ENCODE data around the gene TRPM2. TPM values are rescaled to one million over a fixed set of nuclear protein-coding genes. Genes with fewer than 3 reads are reported as not detected.

Gene TRPM2
- total RNA-seq, 1 experiment from 2014 or later, result 0.26 TPM

DNA sequence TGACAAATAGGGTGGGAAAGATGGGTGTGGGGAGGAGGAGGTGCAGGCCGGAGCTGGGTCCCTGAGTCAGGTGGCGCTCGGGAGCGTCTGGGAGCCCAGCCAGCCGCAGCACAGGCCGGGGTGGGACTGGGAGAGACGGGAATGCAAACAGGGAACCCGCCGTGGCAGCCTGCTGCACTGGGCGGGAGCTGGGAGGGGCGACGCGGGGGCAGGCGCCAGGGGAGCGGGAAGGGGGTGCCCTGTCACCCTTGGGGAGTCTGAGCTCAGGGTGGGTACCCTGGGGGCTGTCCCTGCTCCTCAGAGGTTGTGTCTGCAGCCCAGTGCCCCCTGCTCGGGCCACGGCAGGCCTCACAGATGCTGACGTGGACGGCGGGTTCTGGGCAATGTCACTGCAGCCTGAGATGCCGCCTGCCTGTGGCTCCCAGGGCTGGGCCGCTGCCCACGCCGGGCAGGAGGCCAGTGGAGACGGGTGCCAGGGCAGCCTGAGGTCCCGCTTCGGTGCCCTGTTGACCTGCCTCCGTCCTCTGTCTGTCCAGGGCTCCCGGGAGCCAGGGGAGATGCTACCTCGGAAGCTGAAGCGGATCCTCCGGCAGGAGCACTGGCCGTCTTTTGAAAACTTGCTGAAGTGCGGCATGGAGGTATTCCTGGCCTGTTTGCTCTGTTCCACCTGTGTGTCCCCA, 85.2 kb downstream of the TRPM2 start:
- no peaks in the 10 kb centered on the region for H3K4me1 ChIP-seq (ENCODE audit: control insufficient read depth, insufficient read depth, low read length)
- no peak for DNase-seq (ENCODE audit: low read depth, low spot score)
- no peak for ATAC-seq
- BruUV-seq (replicated peaks), result no TSS peak
- in situ Hi-C loops (cut with HindIII; ENCODE audit: low pct_unique_long_range_greater_than_20kb, low sequenced_read_pairs) (no loop called here), intact Hi-C loops (cut with micrococcal nuclease; ENCODE audit: unreplicated experiment) (no loop called here)
- POLR2A ChIA-PET, result interaction anchor here (0.6 kb wide), 1 partner anchor 32 kb away, joined by 4 read pairs; no protein-coding TSS in a partner anchor
- no peak overlapping the region for H3K27ac ChIP-seq (ENCODE audit: low read length)
- no peaks in the 10 kb centered on the region for H3K36me3 ChIP-seq (ENCODE audit: control insufficient read depth, insufficient read depth, low read length)
- H3K27me3 ChIP-seq (ENCODE audit: control insufficient read depth, insufficient read depth, low read length), result no peaks in the 10 kb centered on the region
- no peaks in the 10 kb centered on the region for H3K9me3 ChIP-seq (ENCODE audit: control insufficient read depth, insufficient read depth, low read depth, low read length)
- H3K4me3 ChIP-seq (ENCODE audit: low read depth in 2 of 2, low read length in 2 of 2), result no peak overlapping the region
- TF ChIP-seq, protein P1, sequence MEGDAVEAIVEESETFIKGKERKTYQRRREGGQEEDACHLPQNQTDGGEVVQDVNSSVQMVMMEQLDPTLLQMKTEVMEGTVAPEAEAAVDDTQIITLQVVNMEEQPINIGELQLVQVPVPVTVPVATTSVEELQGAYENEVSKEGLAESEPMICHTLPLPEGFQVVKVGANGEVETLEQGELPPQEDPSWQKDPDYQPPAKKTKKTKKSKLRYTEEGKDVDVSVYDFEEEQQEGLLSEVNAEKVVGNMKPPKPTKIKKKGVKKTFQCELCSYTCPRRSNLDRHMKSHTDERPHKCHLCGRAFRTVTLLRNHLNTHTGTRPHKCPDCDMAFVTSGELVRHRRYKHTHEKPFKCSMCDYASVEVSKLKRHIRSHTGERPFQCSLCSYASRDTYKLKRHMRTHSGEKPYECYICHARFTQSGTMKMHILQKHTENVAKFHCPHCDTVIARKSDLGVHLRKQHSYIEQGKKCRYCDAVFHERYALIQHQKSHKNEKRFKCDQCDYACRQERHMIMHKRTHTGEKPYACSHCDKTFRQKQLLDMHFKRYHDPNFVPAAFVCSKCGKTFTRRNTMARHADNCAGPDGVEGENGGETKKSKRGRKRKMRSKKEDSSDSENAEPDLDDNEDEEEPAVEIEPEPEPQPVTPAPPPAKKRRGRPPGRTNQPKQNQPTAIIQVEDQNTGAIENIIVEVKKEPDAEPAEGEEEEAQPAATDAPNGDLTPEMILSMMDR (IDR thresholded peaks at IDR 0.05), result no peak
- TF ChIP-seq POLR2AphosphoS5 (IDR thresholded peaks at IDR 0.05; ENCODE audit: low read depth, low read length) (no peak), TCF7L2 (IDR thresholded peaks at IDR 0.05; ENCODE audit: low read depth, low read length) (no peak), SIN3A (IDR thresholded peaks at IDR 0.05; ENCODE audit: borderline replicate concordance, insufficient read depth, low read depth, low read length) (no peak)
- TF ChIP-seq, protein P2, sequence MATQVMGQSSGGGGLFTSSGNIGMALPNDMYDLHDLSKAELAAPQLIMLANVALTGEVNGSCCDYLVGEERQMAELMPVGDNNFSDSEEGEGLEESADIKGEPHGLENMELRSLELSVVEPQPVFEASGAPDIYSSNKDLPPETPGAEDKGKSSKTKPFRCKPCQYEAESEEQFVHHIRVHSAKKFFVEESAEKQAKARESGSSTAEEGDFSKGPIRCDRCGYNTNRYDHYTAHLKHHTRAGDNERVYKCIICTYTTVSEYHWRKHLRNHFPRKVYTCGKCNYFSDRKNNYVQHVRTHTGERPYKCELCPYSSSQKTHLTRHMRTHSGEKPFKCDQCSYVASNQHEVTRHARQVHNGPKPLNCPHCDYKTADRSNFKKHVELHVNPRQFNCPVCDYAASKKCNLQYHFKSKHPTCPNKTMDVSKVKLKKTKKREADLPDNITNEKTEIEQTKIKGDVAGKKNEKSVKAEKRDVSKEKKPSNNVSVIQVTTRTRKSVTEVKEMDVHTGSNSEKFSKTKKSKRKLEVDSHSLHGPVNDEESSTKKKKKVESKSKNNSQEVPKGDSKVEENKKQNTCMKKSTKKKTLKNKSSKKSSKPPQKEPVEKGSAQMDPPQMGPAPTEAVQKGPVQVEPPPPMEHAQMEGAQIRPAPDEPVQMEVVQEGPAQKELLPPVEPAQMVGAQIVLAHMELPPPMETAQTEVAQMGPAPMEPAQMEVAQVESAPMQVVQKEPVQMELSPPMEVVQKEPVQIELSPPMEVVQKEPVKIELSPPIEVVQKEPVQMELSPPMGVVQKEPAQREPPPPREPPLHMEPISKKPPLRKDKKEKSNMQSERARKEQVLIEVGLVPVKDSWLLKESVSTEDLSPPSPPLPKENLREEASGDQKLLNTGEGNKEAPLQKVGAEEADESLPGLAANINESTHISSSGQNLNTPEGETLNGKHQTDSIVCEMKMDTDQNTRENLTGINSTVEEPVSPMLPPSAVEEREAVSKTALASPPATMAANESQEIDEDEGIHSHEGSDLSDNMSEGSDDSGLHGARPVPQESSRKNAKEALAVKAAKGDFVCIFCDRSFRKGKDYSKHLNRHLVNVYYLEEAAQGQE (IDR thresholded peaks at IDR 0.05; ENCODE audit: insufficient read depth in 1 of 2, low read depth in 2 of 2, low read length in 1 of 2), result no peak
- CTCF ChIA-PET, result no interaction called here

DNA sequence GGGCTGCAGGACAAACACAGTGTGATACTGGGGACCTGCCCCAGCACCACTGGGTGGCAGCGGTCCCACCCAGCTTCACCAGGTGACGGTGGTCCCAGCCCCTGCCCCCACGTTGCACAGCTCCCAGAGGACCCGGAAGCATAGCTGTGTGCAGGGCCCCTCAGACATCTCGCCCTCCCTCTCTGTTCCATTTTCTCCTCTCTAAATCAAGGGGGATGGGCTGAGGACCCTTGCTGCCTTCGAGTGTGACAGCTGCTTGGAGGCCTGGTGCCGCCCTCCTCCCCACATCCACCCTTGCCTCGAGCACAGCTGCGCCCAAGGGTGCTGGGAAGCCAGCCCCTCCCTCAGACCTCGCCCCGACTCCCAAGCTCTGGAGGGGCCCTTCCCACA, 85.8 kb downstream of the TRPM2 start:
- in situ Hi-C loops (cut with HindIII; ENCODE audit: low pct_unique_long_range_greater_than_20kb, low sequenced_read_pairs) (no loop called here), intact Hi-C loops (cut with micrococcal nuclease; ENCODE audit: unreplicated experiment) (no loop called here)
- POLR2A ChIA-PET, result interaction anchor here (0.6 kb wide), 1 partner anchor 32 kb away, joined by 4 read pairs; no protein-coding TSS in a partner anchor
- Histone ChIP-seq H3K36me3 (ENCODE audit: control insufficient read depth, insufficient read depth, low read length) (no peaks in the 10 kb centered on the region), H3K27ac (ENCODE audit: low read length) (no peak overlapping the region), H3K27me3 (ENCODE audit: control insufficient read depth, insufficient read depth, low read length) (no peaks in the 10 kb centered on the region), H3K9me3 (ENCODE audit: control insufficient read depth, insufficient read depth, low read depth, low read length) (no peaks in the 10 kb centered on the region), H3K4me1 (ENCODE audit: control insufficient read depth, insufficient read depth, low read length) (no peaks in the 10 kb centered on the region), H3K4me3 (ENCODE audit: low read depth in 2 of 2, low read length in 2 of 2) (no peak overlapping the region)
- CTCF ChIA-PET, result no interaction called here
- TF ChIP-seq SIN3A (IDR thresholded peaks at IDR 0.05; ENCODE audit: borderline replicate concordance, insufficient read depth, low read depth, low read length) (no peak), POLR2AphosphoS5 (IDR thresholded peaks at IDR 0.05; ENCODE audit: low read depth, low read length) (no peak), TCF7L2 (IDR thresholded peaks at IDR 0.05; ENCODE audit: low read depth, low read length) (no peak)
- TF ChIP-seq, protein P2 (IDR thresholded peaks at IDR 0.05; ENCODE audit: insufficient read depth in 1 of 2, low read depth in 2 of 2, low read length in 1 of 2), result no peak
- TF ChIP-seq, protein P1 (IDR thresholded peaks at IDR 0.05), result no peak
- DNase-seq (ENCODE audit: low read depth, low spot score) (no peak), ATAC-seq (no peak)
- BruUV-seq (replicated peaks), result no TSS peak
